OCI-LY7 (cell line): ENCODE results near the gene ZFAND2A.

Source experiments
- EZH2phosphoT487 ChIP-seq: fragments of 200-600 bp; sonication (generic); IDR thresholded peaks from 2 replicates; pipeline ENCODE4 v1.6.1; 2018; ENCODE audit warnings: low read depth, borderline replicate concordance, mild to moderate bottlenecking, mixed run types, antibody characterized with exemption, low read length, moderate library complexity, mixed read lengths
- TF ChIP-seq, protein P1 (sequence below): fragments of 200-600 bp; sonication (generic); conservative IDR thresholded peaks from 2 replicates; pipeline ENCODE4 v1.5.1; 2014; ENCODE audit warnings: mild to moderate bottlenecking, antibody characterized with exemption, low read length, moderate library complexity, mixed read lengths

DNA sequence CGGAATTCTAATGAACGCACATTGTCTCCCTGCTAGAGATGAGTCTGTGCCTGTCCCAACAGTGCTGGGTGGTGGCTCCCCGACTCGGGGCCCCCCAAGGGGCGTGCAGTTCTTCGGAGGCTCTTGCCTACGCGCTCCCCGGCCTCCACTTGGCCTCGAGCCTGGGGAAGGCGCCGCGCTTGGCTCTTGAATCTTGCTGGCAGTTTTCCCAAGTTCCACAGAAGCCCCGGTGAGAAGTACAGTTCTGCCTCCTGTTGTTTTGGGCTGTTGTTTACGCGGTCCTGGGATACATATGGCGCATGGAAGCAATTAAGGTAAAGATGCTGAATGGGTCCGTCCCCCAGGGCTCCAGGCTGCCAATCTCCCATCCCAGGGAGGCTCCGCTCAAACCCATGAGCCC lies 40.0 kb upstream of the ZFAND2A start:
- TF ChIP-seq, protein P1, sequence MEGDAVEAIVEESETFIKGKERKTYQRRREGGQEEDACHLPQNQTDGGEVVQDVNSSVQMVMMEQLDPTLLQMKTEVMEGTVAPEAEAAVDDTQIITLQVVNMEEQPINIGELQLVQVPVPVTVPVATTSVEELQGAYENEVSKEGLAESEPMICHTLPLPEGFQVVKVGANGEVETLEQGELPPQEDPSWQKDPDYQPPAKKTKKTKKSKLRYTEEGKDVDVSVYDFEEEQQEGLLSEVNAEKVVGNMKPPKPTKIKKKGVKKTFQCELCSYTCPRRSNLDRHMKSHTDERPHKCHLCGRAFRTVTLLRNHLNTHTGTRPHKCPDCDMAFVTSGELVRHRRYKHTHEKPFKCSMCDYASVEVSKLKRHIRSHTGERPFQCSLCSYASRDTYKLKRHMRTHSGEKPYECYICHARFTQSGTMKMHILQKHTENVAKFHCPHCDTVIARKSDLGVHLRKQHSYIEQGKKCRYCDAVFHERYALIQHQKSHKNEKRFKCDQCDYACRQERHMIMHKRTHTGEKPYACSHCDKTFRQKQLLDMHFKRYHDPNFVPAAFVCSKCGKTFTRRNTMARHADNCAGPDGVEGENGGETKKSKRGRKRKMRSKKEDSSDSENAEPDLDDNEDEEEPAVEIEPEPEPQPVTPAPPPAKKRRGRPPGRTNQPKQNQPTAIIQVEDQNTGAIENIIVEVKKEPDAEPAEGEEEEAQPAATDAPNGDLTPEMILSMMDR = no peak
- no peak for TF ChIP-seq EZH2phosphoT487
